Neutrophil (primary cell): Measurements from ENCODE around the gene MRPL58.

Experiments
- H3K27ac ChIP-seq: fragments of 200-600 bp; sonication (generic); 2 replicates; pipeline ENCODE4 v1.5.1; 2016; ENCODE audit warnings: mild to moderate bottlenecking, moderate library complexity
- H3K27me3 ChIP-seq: fragments of 200-600 bp; sonication (generic); 2 replicates; pipeline ENCODE4 v1.6.0; 2016; ENCODE audit warnings: mild to moderate bottlenecking
- H3K36me3 ChIP-seq: fragments of 200-600 bp; sonication (generic); 2 replicates; pipeline ENCODE4 v1.5.1; 2017
- H3K4me1 ChIP-seq, 2 experiments: fragments of 200-600 bp in 1 of 2; sonication (generic) in 1 of 2; 1 replicate in 1 of 2; 2 replicates in 1 of 2; pipeline versions ENCODE4 v1.5.1 to v1.6.1; 2013 to 2016; ENCODE audit warnings: low read depth in 1 of 2, low read length in 1 of 2, mild to moderate bottlenecking in 1 of 2, moderate library complexity in 1 of 2; ENCODE audit not compliant: control insufficient read depth in 1 of 2, insufficient read depth in 1 of 2
- H3K4me3 ChIP-seq, 2 experiments: fragments of 200-600 bp in 1 of 2; sonication (generic) in 1 of 2; 1 replicate in 1 of 2; 2 replicates in 1 of 2; pipeline ENCODE4 v1.5.1; 2013 to 2016; ENCODE audit warnings: low read depth in 1 of 2, low read length in 1 of 2, mild to moderate bottlenecking in 1 of 2, moderate library complexity in 1 of 2
- H3K9me3 ChIP-seq: fragments of 200-600 bp; sonication (generic); 2 replicates; pipeline ENCODE4 v1.5.1; 2016
- TF ChIP-seq, protein P1 (sequence below): fragments of 200-600 bp; sonication (generic); IDR thresholded peaks from 2 replicates; pipeline ENCODE4 v1.5.1; 2016; ENCODE audit warnings: antibody characterized with exemption

MRPL58 gene

DNA sequence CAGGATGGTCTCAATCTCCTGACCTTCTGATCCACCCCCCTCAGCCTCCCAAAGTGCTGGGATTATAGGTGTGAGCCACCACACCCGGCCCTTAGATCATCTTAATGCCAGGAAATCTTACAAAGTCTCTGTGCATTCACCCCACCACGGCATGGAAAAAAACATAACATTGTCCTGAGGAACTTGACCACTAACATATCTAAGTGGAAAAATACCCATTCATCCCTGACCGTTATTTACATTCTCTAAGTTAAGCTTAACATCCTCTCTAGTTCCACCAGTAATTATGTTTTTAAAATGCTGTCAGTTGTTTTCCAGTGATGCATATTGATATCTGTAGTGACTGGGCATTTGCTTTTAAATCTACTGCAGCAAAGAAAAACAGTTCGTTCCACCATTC, 36.5 kb upstream of the MRPL58 start:
- Histone ChIP-seq H3K27me3 (peaks cover 88% of the 10 kb centered on the region), H3K9me3 (no peaks in the 10 kb centered on the region), H3K4me1 (peaks cover 3 to 15% of the 10 kb centered on the region in 2 experiments), H3K36me3 (no peaks in the 10 kb centered on the region), H3K4me3 (no peak overlapping the region), H3K27ac (no peak overlapping the region)
- TF ChIP-seq, protein P1, sequence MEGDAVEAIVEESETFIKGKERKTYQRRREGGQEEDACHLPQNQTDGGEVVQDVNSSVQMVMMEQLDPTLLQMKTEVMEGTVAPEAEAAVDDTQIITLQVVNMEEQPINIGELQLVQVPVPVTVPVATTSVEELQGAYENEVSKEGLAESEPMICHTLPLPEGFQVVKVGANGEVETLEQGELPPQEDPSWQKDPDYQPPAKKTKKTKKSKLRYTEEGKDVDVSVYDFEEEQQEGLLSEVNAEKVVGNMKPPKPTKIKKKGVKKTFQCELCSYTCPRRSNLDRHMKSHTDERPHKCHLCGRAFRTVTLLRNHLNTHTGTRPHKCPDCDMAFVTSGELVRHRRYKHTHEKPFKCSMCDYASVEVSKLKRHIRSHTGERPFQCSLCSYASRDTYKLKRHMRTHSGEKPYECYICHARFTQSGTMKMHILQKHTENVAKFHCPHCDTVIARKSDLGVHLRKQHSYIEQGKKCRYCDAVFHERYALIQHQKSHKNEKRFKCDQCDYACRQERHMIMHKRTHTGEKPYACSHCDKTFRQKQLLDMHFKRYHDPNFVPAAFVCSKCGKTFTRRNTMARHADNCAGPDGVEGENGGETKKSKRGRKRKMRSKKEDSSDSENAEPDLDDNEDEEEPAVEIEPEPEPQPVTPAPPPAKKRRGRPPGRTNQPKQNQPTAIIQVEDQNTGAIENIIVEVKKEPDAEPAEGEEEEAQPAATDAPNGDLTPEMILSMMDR, result no peak

DNA sequence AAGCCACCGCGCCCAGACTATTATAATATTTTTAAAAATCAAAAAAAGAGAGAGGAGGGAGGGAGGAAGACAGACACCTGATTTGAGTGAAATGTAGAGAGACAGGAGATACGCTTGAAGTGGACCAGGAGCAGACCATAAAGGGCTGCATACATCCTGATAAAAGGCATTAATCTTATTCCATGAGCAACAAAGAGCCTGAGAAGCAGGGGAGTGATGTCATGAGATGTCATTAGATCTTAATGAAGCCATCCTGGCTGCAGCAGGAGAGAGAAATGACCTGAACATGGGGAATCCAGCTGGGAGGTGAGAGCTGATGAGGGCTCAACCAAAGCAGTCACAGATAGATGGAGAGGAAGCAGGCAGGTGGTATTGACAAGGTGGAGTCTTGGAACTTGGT, 34.7 kb upstream of the MRPL58 start:
- Histone ChIP-seq H3K9me3 (no peaks in the 10 kb centered on the region), H3K4me3 (no peak overlapping the region), H3K36me3 (no peaks in the 10 kb centered on the region), H3K4me1 (peaks cover 14 to 19% of the 10 kb centered on the region in 2 experiments), H3K27me3 (peaks cover 88% of the 10 kb centered on the region), H3K27ac (no peak overlapping the region)
- TF ChIP-seq, protein P1, result no peak

- no peak overlapping the region for H3K27ac ChIP-seq
- TF ChIP-seq, protein P1, result no peak
- H3K9me3 ChIP-seq, result no peaks in the 10 kb centered on the region
- no peak overlapping the region for H3K4me3 ChIP-seq
- peaks cover 88% of the 10 kb centered on the region for H3K27me3 ChIP-seq
- peaks cover 12 to 15% of the 10 kb centered on the region in 2 experiments for H3K4me1 ChIP-seq
- H3K36me3 ChIP-seq, result no peaks in the 10 kb centered on the region
Observed at GRCh38 chr17:74978240-74978639, 34.2 kb upstream of the MRPL58 start.

GRCh38 chr17:74979408-74980146, 32.9 kb upstream of the MRPL58 start:
- H3K4me3 ChIP-seq, result no peak overlapping the region
- H3K9me3 ChIP-seq, result no peaks in the 10 kb centered on the region
- TF ChIP-seq, protein P1, result no peak

GRCh38 chr17:74981318-74981978, 31.0 kb upstream of the MRPL58 start:
- H3K36me3 ChIP-seq, result no peaks in the 10 kb centered on the region
- peak overlapping the region; percentile 58 to 72 for H3K4me3 ChIP-seq
- H3K9me3 ChIP-seq, result no peaks in the 10 kb centered on the region
- H3K27me3 ChIP-seq, result peaks cover 76% of the 10 kb centered on the region
- no peak overlapping the region for H3K27ac ChIP-seq
- TF ChIP-seq, protein P1, result no peak
- H3K4me1 ChIP-seq, result peaks cover 26 to 27% of the 10 kb centered on the region in 2 experiments

More at GRCh38 chr17:74979408-74980146, 32.9 kb upstream of the MRPL58 start:
- Histone ChIP-seq H3K36me3 (no peaks in the 10 kb centered on the region), H3K27me3 (peaks cover 88% of the 10 kb centered on the region), H3K4me1 (peaks cover 12 to 15% of the 10 kb centered on the region in 2 experiments), H3K27ac (no peak overlapping the region)
